ACC112 (cell line): Measurements from ENCODE around the gene MRPL4.
A peak's percentile ranks its signal among the peaks of the same experiment; 100 is the strongest.
"Not testable (repeated sequence)": the region's sequence is repeated elsewhere in the genome, so short reads cannot be mapped to it uniquely, and the experiment has no call there.

Source experiments
- H2AFZ ChIP-seq: fragments of 200-600 bp; sonication (generic); one replicate; pipeline ENCODE4 v1.6.0; 2017; ENCODE audit warnings: antibody characterized with exemption, low read length; ENCODE audit not compliant: unreplicated experiment
- H3K27ac ChIP-seq: fragments of 200-600 bp; sonication (generic); 2 replicates; pipeline ENCODE4 v1.5.1; 2014; ENCODE audit warnings: low read depth, mild to moderate bottlenecking, antibody characterized with exemption, low read length, moderate library complexity
- H3K27me3 ChIP-seq: fragments of 200-600 bp; sonication (generic); 2 replicates; pipeline ENCODE4 v1.6.1; 2014; ENCODE audit warnings: mild to moderate bottlenecking, antibody characterized with exemption, low read length, moderate library complexity, mixed read lengths; ENCODE audit not compliant: insufficient read depth
- H3K36me3 ChIP-seq: fragments of 200-600 bp; sonication (generic); 2 replicates; pipeline ENCODE4 v1.6.1; 2016; ENCODE audit warnings: mild to moderate bottlenecking, antibody characterized with exemption, low read length, moderate library complexity, mixed read lengths; ENCODE audit not compliant: insufficient read depth
- H3K4me1 ChIP-seq: fragments of 200-600 bp; sonication (generic); one replicate; pipeline ENCODE4 v1.6.1; 2016; ENCODE audit warnings: low read length, mixed read lengths; ENCODE audit not compliant: insufficient read depth, unreplicated experiment, control insufficient read depth
- H3K4me3 ChIP-seq: fragments of 200-600 bp; sonication (generic); 2 replicates; pipeline ENCODE4 v1.5.1; 2014; ENCODE audit warnings: mild to moderate bottlenecking, low read depth, low read length
- H3K79me2 ChIP-seq: fragments of 200-600 bp; sonication (generic); one replicate; pipeline ENCODE4 v1.6.0; 2016; ENCODE audit warnings: low read length; ENCODE audit not compliant: control insufficient read depth, unreplicated experiment, insufficient read depth

Gene MRPL4

GRCh38 chr19:10230173-10230860, 21.7 kb upstream of the MRPL4 start:
- peaks cover 15% of the 10 kb centered on the region for H3K4me1 ChIP-seq
- H2AFZ ChIP-seq = peak overlapping the region; percentile 54

GRCh38 chr19:10230861-10231611, 21.0 kb upstream of the MRPL4 start, which contains the start of gene S1PR2:
S1PR2 (minus strand) TSS chr19:10231331; CDS start chr19:10224905, 6,426 bp downstream.
- Histone ChIP-seq H3K27ac (peak within 1 kb of the TSS; percentile 25; the same call in 1 of the 2 replicates), H3K36me3 (no peaks in the 10 kb centered on the region), H2AFZ (peak within 1 kb of the TSS; percentile 54), H3K4me1 (peaks cover 15% of the 10 kb centered on the region), H3K79me2 (peaks cover 11% of the 10 kb centered on the region), H3K4me3 (peak within 1 kb of the TSS; percentile 80), H3K27me3 (no peaks in the 10 kb centered on the region)

More at GRCh38 chr19:10230173-10230860, 21.7 kb upstream of the MRPL4 start:
- Histone ChIP-seq H3K79me2 (peaks cover 11% of the 10 kb centered on the region), H3K27ac (peak overlapping the region; percentile 25; the same call in 1 of the 2 replicates), H3K27me3 (no peaks in the 10 kb centered on the region), H3K36me3 (no peaks in the 10 kb centered on the region), H3K4me3 (peak overlapping the region; percentile 80)

- no peak overlapping the region for H2AFZ ChIP-seq
- peak overlapping the region; percentile 19; the same call in 1 of the 2 replicates for H3K27ac ChIP-seq
- H3K4me3 ChIP-seq = peak overlapping the region; percentile 80
- no peaks in the 10 kb centered on the region for H3K36me3 ChIP-seq
- H3K79me2 ChIP-seq = peaks cover 11% of the 10 kb centered on the region
- peaks cover 12% of the 10 kb centered on the region for H3K4me1 ChIP-seq
- H3K27me3 ChIP-seq = no peaks in the 10 kb centered on the region
Observed at GRCh38 chr19:10231612-10232228, 20.3 kb upstream of the MRPL4 start.

DNA sequence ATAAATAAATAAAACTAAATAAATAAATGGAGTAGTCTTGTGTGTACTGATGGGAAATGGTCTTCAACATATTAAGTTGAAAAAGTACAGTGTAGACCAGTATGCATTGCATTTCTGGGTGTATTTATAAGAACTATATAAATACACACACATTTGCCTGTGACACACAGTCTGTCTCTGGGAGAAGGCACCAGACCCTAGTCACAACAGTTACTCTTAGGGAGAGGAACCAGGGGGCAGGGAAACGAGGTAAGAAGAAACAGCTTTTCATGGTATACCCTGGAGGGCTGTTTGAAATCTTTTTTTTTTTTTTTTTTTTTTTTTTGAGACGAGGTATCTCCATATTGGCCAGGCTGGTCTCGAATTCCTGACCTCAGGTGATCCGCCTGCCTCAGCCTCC, 18.1 kb upstream of the MRPL4 start:
- Histone ChIP-seq H3K27ac (no peak overlapping the region), H3K4me1 (peaks cover 11% of the 10 kb centered on the region), H3K27me3 (no peaks in the 10 kb centered on the region), H3K4me3 (no peak overlapping the region), H3K79me2 (peaks cover 5% of the 10 kb centered on the region), H2AFZ (no peak overlapping the region), H3K36me3 (no peaks in the 10 kb centered on the region)

DNA sequence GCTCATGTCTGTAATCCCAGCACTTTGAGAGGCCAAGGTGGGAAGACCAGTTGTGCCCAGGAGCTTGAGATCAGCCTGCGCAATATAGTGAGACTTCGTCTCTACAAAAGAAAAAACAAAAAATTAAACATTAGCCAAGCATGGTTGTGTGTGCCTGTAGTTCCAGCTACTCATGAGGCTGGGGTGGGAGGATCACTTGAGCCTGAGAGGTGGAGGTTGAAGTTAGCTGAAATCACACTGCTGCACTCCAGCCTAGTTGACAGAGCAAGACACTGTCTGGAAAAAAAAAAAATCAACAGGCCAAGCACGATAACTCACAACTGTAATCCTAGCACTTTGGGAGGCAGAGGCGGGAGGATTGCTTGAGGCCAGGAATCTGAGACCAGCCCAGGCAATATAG, 17.0 kb upstream of the MRPL4 start:
- H2AFZ ChIP-seq = no peak overlapping the region
- no peak overlapping the region for H3K27ac ChIP-seq
- peaks cover 11% of the 10 kb centered on the region for H3K4me1 ChIP-seq
- H3K27me3 ChIP-seq = no peaks in the 10 kb centered on the region
- H3K79me2 ChIP-seq = peaks cover 3% of the 10 kb centered on the region
- no peak overlapping the region for H3K4me3 ChIP-seq
- H3K36me3 ChIP-seq = no peaks in the 10 kb centered on the region

DNA sequence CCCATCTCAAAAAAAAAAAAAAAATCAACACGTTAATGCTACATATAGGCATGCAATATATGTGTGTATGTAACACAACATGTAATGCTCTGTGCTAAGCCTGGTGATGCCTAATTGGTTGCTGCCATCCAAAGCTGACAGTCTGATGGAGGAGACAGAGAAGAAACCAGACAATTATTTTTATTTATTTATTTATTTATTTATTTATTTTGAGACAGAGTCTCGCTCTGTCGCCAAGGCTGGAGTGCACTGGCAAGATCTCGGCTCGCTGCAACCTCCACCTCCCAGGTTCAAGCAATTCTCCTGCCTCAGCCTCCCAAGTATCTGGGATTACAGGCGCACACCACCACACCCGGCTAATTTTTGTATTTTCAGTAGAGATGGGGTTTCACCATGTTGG, 16.6 kb upstream of the MRPL4 start:
- not testable (repeated sequence) for H3K27ac ChIP-seq, H3K4me3 ChIP-seq, H3K79me2 ChIP-seq, H3K27me3 ChIP-seq, H2AFZ ChIP-seq, H3K36me3 ChIP-seq
- H3K4me1 ChIP-seq = peaks cover 11% of the 10 kb centered on the region

DNA sequence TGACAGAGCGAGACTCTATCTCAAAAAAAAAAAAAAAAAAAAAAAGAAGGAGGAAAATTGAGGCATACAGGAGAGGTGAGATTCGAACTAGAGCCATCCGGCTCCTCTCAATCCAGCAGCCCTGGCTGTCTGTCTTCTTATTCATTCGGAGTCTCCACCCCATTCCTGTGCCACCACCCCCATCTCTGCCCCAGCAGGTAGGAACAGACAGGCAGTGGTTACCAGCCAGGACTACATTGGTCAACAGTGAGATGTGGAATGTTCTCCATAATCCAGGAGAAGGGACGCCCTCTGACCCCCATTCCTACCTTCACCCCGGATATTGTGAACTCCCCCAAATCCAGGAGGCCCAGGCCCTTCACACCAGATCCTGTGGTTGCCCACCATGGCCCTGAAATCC, 14.3 kb upstream of the MRPL4 start:
- Histone ChIP-seq H2AFZ (peak overlapping the region; percentile 32), H3K79me2 (no peaks in the 10 kb centered on the region), H3K27me3 (no peaks in the 10 kb centered on the region), H3K4me3 (no peak overlapping the region), H3K27ac (peak overlapping the region; percentile 71), H3K36me3 (no peaks in the 10 kb centered on the region), H3K4me1 (peaks cover 11% of the 10 kb centered on the region)

DNA sequence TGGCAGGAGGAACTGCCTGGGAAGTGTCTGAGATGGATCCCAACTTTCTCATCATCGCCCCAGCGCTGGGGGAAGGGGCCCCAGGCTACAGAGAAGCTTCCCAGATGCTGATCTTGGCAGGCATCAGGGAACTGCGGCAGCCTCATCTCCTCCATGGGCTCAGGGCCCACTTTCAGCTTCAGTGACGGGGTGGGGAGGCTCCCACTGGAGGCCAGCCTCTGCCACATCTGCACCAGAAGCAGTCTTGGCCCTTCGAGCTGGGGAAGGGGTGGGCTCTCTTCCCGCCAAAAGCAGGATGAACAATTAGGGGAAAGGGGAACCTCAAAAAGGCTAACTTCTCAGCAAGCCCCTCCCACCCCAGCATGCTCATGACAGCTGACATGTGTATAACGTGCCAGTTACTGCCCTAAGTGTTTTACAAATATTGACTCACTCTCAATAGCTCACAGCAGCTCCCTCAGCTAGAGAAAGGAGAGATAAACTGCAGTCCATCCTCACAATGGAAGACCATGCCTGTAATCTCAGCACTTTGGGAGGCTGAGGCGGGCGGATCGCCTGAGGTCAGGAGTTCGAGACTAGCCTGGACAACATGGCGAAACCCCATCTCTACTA, 13.7 kb upstream of the MRPL4 start:
- no peak overlapping the region for H3K4me3 ChIP-seq
- no peaks in the 10 kb centered on the region for H3K27me3 ChIP-seq
- H3K79me2 ChIP-seq = no peaks in the 10 kb centered on the region
- peak overlapping the region; percentile 71 for H3K27ac ChIP-seq
- peak overlapping the region; percentile 32 for H2AFZ ChIP-seq
- peaks cover 11% of the 10 kb centered on the region for H3K4me1 ChIP-seq
- H3K36me3 ChIP-seq = no peaks in the 10 kb centered on the region

DNA sequence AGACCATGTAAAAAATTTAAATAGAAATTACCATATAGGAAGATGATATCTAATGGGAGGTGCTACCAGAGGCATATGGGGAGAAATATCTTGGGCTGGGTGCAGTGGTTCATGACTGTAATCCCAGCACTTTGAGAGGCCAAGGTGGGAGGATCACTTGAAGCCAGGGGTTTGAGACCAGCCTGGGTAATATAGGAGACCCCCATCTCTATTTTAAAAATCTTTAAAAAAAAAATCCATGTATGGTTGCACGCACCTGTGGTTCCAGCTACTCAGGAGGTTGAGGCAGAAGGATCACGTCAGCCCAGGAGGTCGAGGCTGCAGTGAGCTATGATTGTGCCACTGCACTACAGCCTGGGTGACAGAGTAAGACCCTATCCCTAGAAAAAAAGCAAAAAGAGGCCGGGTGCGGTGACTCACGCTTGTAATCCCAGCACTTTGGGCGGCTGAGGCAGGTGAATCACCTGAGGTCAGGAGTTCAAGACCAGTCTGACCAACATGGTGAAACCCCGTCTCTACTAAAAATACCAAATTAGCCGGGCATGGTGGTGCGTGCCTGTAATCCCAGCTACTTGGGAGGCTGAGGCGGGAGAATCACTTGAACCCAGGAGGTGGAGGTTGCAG, 10.1 kb upstream of the MRPL4 start:
- H3K27me3 ChIP-seq, H3K4me3 ChIP-seq, H3K4me1 ChIP-seq: not testable (repeated sequence)

DNA sequence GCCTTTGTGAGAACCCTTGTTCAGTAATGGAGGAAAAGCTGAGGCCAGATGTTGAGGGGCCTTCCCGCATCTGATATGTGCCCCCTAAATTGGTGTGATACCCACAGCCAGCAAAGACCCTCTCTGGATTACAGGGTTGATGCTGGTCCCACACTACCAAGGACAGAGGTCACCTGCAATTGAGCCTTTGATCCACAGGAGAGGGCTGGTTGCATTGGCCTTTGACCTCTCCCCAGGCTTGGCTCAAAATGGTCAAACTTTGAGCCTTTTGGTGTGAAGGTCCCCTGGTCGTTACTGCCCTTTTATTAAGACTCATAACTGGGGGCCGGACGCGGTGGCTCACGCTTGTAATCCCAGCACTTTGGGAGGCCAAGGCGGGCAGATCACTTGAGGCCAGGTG, 8.4 kb upstream of the MRPL4 start:
- H3K4me3 ChIP-seq = no peak overlapping the region
- no peak overlapping the region for H3K27ac ChIP-seq
- H3K4me1 ChIP-seq = no peaks in the 10 kb centered on the region

More for the DNA sequence above, 10.1 kb upstream of the MRPL4 start:
- H2AFZ ChIP-seq, H3K27ac ChIP-seq, H3K79me2 ChIP-seq, H3K36me3 ChIP-seq: not testable (repeated sequence)

More for the DNA sequence above, 8.4 kb upstream of the MRPL4 start:
- H3K36me3 ChIP-seq = no peaks in the 10 kb centered on the region
- no peaks in the 10 kb centered on the region for H3K27me3 ChIP-seq
- no peaks in the 10 kb centered on the region for H3K79me2 ChIP-seq
- no peak overlapping the region for H2AFZ ChIP-seq
